HepG2 (cell line): ENCODE results near the gene SEC24D. TPM values are rescaled to one million over a fixed set of nuclear protein-coding genes. Genes with fewer than 3 reads are reported as not detected.
A peak's percentile ranks its signal among the peaks of the same experiment; 100 is the strongest.

ENCODE experiments used
- ARID5B ChIP-seq: IDR thresholded peaks from 2 replicates; pipeline ENCODE4 v1.4.0; 2020; ENCODE audit warnings: mild to moderate bottlenecking, missing genetic modification reagents
- CCAR2 ChIP-seq: fragments of 200-400 bp; formaldehyde crosslinking; optimal IDR thresholded peaks from 2 replicates; pipeline ENCODE3; 2018; ENCODE audit warnings: low read depth, mild to moderate bottlenecking, low read length, moderate library complexity
- CSRNP2 ChIP-seq: sonication (generic); formaldehyde crosslinking; conservative IDR thresholded peaks from 2 replicates; pipeline ENCODE4 v1.8.0; 2022; ENCODE audit warnings: low read depth, missing genetic modification reagents
- GLI4 ChIP-seq: sonication (generic); formaldehyde crosslinking; IDR thresholded peaks from 2 replicates; pipeline ENCODE4 v1.5.1; 2020; ENCODE audit warnings: missing genetic modification reagents, mild to moderate bottlenecking, moderate library complexity, borderline replicate concordance
- GZF1 ChIP-seq: sonication (generic); formaldehyde crosslinking; IDR thresholded peaks from 2 replicates; pipeline ENCODE4 v1.5.1; 2020; ENCODE audit warnings: mild to moderate bottlenecking, missing genetic modification reagents
- HMGA1 ChIP-seq: sonication (generic); formaldehyde crosslinking; conservative IDR thresholded peaks from 2 replicates; pipeline ENCODE4 v1.4.0; 2020; ENCODE audit warnings: missing genetic modification reagents
- KDM2A ChIP-seq: sonication (generic); formaldehyde crosslinking; IDR thresholded peaks from 2 replicates; pipeline ENCODE4 v1.4.0; 2020; ENCODE audit warnings: low read depth, missing genetic modification reagents, borderline replicate concordance
- MAFG ChIP-seq: sonication (generic); formaldehyde crosslinking; IDR thresholded peaks from 2 replicates; pipeline ENCODE4 v1.5.1; 2020; ENCODE audit warnings: mild to moderate bottlenecking, missing genetic modification reagents
- NCOR1 ChIP-seq: fragments of 200-600 bp; sonication (generic); IDR thresholded peaks from 2 replicates; pipeline ENCODE4 v1.7.0; 2017; ENCODE audit warnings: antibody characterized with exemption, low read length, borderline replicate concordance
- POLR2AphosphoS5 ChIP-seq: IDR thresholded peaks from 2 replicates; pipeline ENCODE4 v1.6.1; 2012; ENCODE audit warnings: low read depth, low read length
- SAP130 ChIP-seq: IDR thresholded peaks from 2 replicates; pipeline ENCODE4 v1.6.1; 2016; ENCODE audit warnings: low read depth
- XRCC5 ChIP-seq: fragments of 200-400 bp; formaldehyde crosslinking; optimal IDR thresholded peaks from 2 replicates; pipeline ENCODE3; 2017; ENCODE audit warnings: mild to moderate bottlenecking, low read length
- ZBTB2 ChIP-seq: sonication (generic); formaldehyde crosslinking; IDR thresholded peaks from 2 replicates; pipeline ENCODE4 v1.8.0; 2022; ENCODE audit warnings: low read depth, missing genetic modification reagents
- ZBTB33 ChIP-seq: sonication (generic); formaldehyde crosslinking; IDR thresholded peaks from 2 replicates; pipeline ENCODE4 v1.4.0; 2020; ENCODE audit warnings: missing genetic modification reagents
- ZEB1 ChIP-seq: IDR thresholded peaks from 2 replicates; pipeline ENCODE4 v1.6.1; 2012; ENCODE audit warnings: mild to moderate bottlenecking, low read depth, inconsistent platforms; ENCODE audit not compliant: insufficient replicate concordance
- ZKSCAN1 ChIP-seq: fragments of 150-350 bp; IDR thresholded peaks from 2 replicates; pipeline ENCODE4 v1.6.1; 2014; ENCODE audit warnings: low read length
- ZNF10 ChIP-seq: sonication (generic); formaldehyde crosslinking; IDR thresholded peaks from 2 replicates; pipeline ENCODE4 v1.4.0; 2020; ENCODE audit warnings: mild to moderate bottlenecking, low read depth, missing genetic modification reagents, borderline replicate concordance
- ZNF24 ChIP-seq: fragments of 450-650 bp; IDR thresholded peaks from 2 replicates; pipeline ENCODE4 v1.6.1; 2017; ENCODE audit warnings: antibody characterized with exemption, mild to moderate bottlenecking
- ZNF30 ChIP-seq: sonication (generic); formaldehyde crosslinking; IDR thresholded peaks from 2 replicates; pipeline ENCODE4 v1.5.0; 2020; ENCODE audit warnings: mild to moderate bottlenecking, missing genetic modification reagents
- ZNF501 ChIP-seq: sonication (generic); formaldehyde crosslinking; IDR thresholded peaks from 2 replicates; pipeline ENCODE4 v1.5.1; 2020; ENCODE audit warnings: mild to moderate bottlenecking, moderate library complexity, missing genetic modification reagents
- ZNF557 ChIP-seq: sonication (generic); formaldehyde crosslinking; IDR thresholded peaks from 2 replicates; pipeline ENCODE4 v1.4.0; 2020; ENCODE audit warnings: missing genetic modification reagents
- ZNF562 ChIP-seq: sonication (generic); formaldehyde crosslinking; IDR thresholded peaks from 2 replicates; pipeline ENCODE4 v1.8.0; 2022; ENCODE audit warnings: missing genetic modification reagents, borderline replicate concordance
- polyA plus RNA-seq, 8 experiments: library from polyadenylated mRNA; depleted of rRNA in 3 of 8; stranded (reverse) in 7 of 8; unstranded in 1 of 8; fragments of >200 nt; fragmentation: Illumina TruSeq in 4 of 8; extraction: Trizol in 4 of 8; gene quantifications; 2 replicates each; pipeline versions ENCODE4 v1.2.1 to v1.2.3, GENCODE V29; 2011 to 2016; ENCODE audit warnings: low read depth in 4 of 8, missing spikeins in 1 of 8, mixed read lengths in 1 of 8; ENCODE audit not compliant: insufficient read depth in 1 of 8
- total RNA-seq, 5 experiments: library from RNA; depleted of rRNA; stranded (reverse); fragments of >200 nt; fragmentation: Illumina TruSeq; extraction: Trizol; gene quantifications; 2 replicates each; pipeline ENCODE4 v1.2.3, GENCODE V29; 2016; ENCODE audit warnings: low read depth in 1 of 5

Gene SEC24D
- total and polyA plus RNA-seq, 2 of the 13 experiments (the other 11 are each of a cell fraction or from before 2014, with no cell fraction given) = 30.0 to 51.1 TPM

GRCh38 chr4:118836301-118837120, 585 bp upstream of the SEC24D start (continued):
- peak; percentile 41; the same call in 1 of the 2 replicates for TF ChIP-seq ZBTB2 (CRISPR knock-in tag)
- TF ChIP-seq CCAR2 = no peak
- TF ChIP-seq HMGA1 (CRISPR knock-in tag) = no peak
- TF ChIP-seq ZNF30 (CRISPR knock-in tag) = no peak
- no peak for TF ChIP-seq ZEB1
- TF ChIP-seq SAP130 (CRISPR knock-in tag) = peak; percentile 63
- 0 out of 2 replicates have a peak, but pooled peaks have one; percentile 40 for TF ChIP-seq ZNF562 (CRISPR knock-in tag)
- TF ChIP-seq MAFG (CRISPR knock-in tag) = no peak
- TF ChIP-seq CSRNP2 (CRISPR knock-in tag) = no peak
- TF ChIP-seq ARID5B = no peak
- TF ChIP-seq XRCC5 = peak; percentile 8
- peak; percentile 96 for TF ChIP-seq GZF1
- no peak for TF ChIP-seq ZNF557
- 0 out of 2 replicates have a peak, but pooled peaks have one; percentile 52 for TF ChIP-seq ZNF501 (CRISPR knock-in tag)
- TF ChIP-seq NCOR1 = no peak
- TF ChIP-seq POLR2AphosphoS5 = no peak
- TF ChIP-seq ZNF24 = no peak
- TF ChIP-seq GLI4 (CRISPR knock-in tag) = no peak
- TF ChIP-seq ZBTB33 = no peak
- no peak; the same call in 1 of the 2 replicates for TF ChIP-seq KDM2A (CRISPR knock-in tag)
- TF ChIP-seq ZKSCAN1 = no peak
- no peak for TF ChIP-seq ZNF10 (CRISPR knock-in tag)
